ENCODE data around the gene NUS1.
"Not testable (repeated sequence)": the region's sequence is repeated elsewhere in the genome, so short reads cannot be mapped to it uniquely, and the experiment has no call there.

Gene NUS1

GRCh38 chr6:117674991-117675657 lies at the start of gene NUS1:
TSS of gene NUS1 (plus strand) at chr6:117675469. CDS start at chr6:117675671, 202 bp downstream.
- H3K4me3 ChIP-seq (ENCODE audit: low read depth, low read length) = peak within 1 kb of the TSS; percentile 74
- peaks cover 12% of the 10 kb centered on the region for H3K36me3 ChIP-seq (ENCODE audit: control insufficient read depth, insufficient read depth, low read length)
- peak within 1 kb of the TSS; percentile 93 for H3K9ac ChIP-seq (ENCODE audit: low read length)
- no peaks in the 10 kb centered on the region for H3K27me3 ChIP-seq (ENCODE audit: control insufficient read depth, insufficient read depth, low read length)
- peak within 1 kb of the TSS; percentile 40; the same call in 1 of the 2 replicates for H3K27ac ChIP-seq (ENCODE audit: low read depth, low read length)
- H3K9me3 ChIP-seq (ENCODE audit: control insufficient read depth, insufficient read depth, low read depth, low read length) = peaks cover 4% of the 10 kb centered on the region
- H3K4me1 ChIP-seq (ENCODE audit: control insufficient read depth, insufficient read depth, low read length) = peaks cover 13% of the 10 kb centered on the region; the same call in 1 of the 2 replicates

DNA sequence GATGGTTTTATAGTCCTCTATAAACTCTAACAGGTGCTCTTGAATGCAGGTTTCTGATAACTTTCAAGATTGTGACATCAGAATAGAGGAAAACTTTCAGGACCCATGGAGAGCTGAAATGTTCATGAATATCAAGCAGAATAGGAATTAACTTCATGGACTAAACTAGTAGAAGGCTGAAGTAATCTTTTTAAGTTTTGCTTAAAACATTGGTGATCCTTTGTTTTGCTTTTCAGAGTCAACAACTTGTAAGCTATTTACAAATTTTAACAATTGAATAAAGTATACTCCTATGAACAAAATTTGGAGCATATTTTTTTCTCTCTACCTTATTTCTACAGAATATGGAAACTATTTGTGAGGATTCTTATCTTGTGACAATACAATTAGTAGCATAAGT lies 47.7 kb upstream of the NUS1 start:
- peaks cover 57% of the 10 kb centered on the region for H3K9me3 ChIP-seq (ENCODE audit: control insufficient read depth, insufficient read depth, low read depth, low read length)
- no peaks in the 10 kb centered on the region for H3K4me1 ChIP-seq (ENCODE audit: control insufficient read depth, insufficient read depth, low read length)
- H3K4me3 ChIP-seq (ENCODE audit: low read depth, low read length) = no peak overlapping the region
- H3K9ac ChIP-seq (ENCODE audit: low read length) = no peak overlapping the region
- H3K27me3 ChIP-seq (ENCODE audit: control insufficient read depth, insufficient read depth, low read length) = no peaks in the 10 kb centered on the region
- no peak overlapping the region for H3K27ac ChIP-seq (ENCODE audit: low read depth, low read length)
- no peaks in the 10 kb centered on the region for H3K36me3 ChIP-seq (ENCODE audit: control insufficient read depth, insufficient read depth, low read length)

GRCh38 chr6:117629119-117629660 lies 46.1 kb upstream of the NUS1 start:
- H3K9ac ChIP-seq (ENCODE audit: low read length) = no peak overlapping the region
- H3K36me3 ChIP-seq (ENCODE audit: control insufficient read depth, insufficient read depth, low read length) = no peaks in the 10 kb centered on the region
- H3K27me3 ChIP-seq (ENCODE audit: control insufficient read depth, insufficient read depth, low read length) = no peaks in the 10 kb centered on the region
- H3K9me3 ChIP-seq (ENCODE audit: control insufficient read depth, insufficient read depth, low read depth, low read length) = peaks cover 42% of the 10 kb centered on the region
- H3K4me3 ChIP-seq (ENCODE audit: low read depth, low read length) = no peak overlapping the region
- no peaks in the 10 kb centered on the region for H3K4me1 ChIP-seq (ENCODE audit: control insufficient read depth, insufficient read depth, low read length)
- H3K27ac ChIP-seq (ENCODE audit: low read depth, low read length) = no peak overlapping the region

- Histone ChIP-seq H3K9me3 (ENCODE audit: control insufficient read depth, insufficient read depth, low read depth, low read length) (peaks cover 8% of the 10 kb centered on the region; the same call in 1 of the 2 replicates), H3K4me3 (ENCODE audit: low read depth, low read length) (no peak overlapping the region), H3K9ac (ENCODE audit: low read length) (no peak overlapping the region), H3K36me3 (ENCODE audit: control insufficient read depth, insufficient read depth, low read length) (no peaks in the 10 kb centered on the region), H3K27ac (ENCODE audit: low read depth, low read length) (no peak overlapping the region), H3K27me3 (ENCODE audit: control insufficient read depth, insufficient read depth, low read length) (no peaks in the 10 kb centered on the region), H3K4me1 (ENCODE audit: control insufficient read depth, insufficient read depth, low read length) (no peaks in the 10 kb centered on the region)
Measured at GRCh38 chr6:117637770-117638169, 37.5 kb upstream of the NUS1 start.

DNA sequence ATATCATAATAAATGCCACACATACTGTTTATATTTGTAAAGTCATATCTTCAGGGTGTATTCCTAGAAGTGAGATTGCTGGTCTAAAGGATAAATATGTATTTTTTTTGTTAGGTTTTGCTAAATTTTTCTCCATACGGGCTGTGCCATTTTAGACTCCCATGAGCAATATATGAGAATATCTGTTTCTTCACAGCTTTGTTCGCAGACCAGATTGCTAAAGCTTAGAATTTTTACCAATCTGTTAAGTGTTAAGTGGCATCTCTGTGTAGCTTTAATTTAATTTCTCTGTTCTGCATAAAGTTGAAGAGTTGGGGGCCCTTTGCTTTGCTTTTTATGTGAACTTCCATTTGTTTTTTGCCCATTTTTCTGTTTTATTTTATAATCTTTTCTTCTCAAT lies 32.3 kb upstream of the NUS1 start:
- Histone ChIP-seq H3K4me1 (ENCODE audit: control insufficient read depth, insufficient read depth, low read length) (no peaks in the 10 kb centered on the region), H3K4me3 (ENCODE audit: low read depth, low read length) (no peak overlapping the region), H3K9me3 (ENCODE audit: control insufficient read depth, insufficient read depth, low read depth, low read length) (peaks cover 5% of the 10 kb centered on the region; the same call in 1 of the 2 replicates), H3K9ac (ENCODE audit: low read length) (no peak overlapping the region), H3K36me3 (ENCODE audit: control insufficient read depth, insufficient read depth, low read length) (peaks cover 4% of the 10 kb centered on the region; the same call in 1 of the 2 replicates), H3K27ac (ENCODE audit: low read depth, low read length) (no peak overlapping the region), H3K27me3 (ENCODE audit: control insufficient read depth, insufficient read depth, low read length) (no peaks in the 10 kb centered on the region)

DNA sequence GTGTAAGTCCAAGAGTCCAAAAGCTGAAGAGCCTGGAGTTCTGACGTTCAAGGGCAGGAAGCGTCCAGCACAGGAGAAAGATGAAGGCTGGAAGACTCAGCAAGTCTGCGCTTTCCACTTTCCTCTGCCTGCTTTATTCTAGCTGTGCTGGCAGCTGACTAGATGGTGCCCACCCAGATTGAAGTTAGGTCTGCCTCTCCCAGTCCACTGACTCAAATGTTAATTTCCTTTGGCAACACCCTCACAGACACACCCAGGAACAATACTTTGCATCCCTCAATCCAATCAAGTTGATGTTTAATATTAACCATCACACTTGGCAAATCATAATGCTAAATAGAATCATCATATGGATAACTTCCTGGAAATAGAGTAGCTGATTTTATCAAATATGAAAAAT lies 23.3 kb upstream of the NUS1 start:
- not testable (repeated sequence) for H3K36me3 ChIP-seq (ENCODE audit: control insufficient read depth, insufficient read depth, low read length)

GRCh38 chr6:117653949-117654348 lies 21.3 kb upstream of the NUS1 start:
- Histone ChIP-seq H3K36me3 (ENCODE audit: control insufficient read depth, insufficient read depth, low read length) (no peaks in the 10 kb centered on the region; the same call in 1 of the 2 replicates), H3K4me3 (ENCODE audit: low read depth, low read length) (no peak overlapping the region), H3K27me3 (ENCODE audit: control insufficient read depth, insufficient read depth, low read length) (no peaks in the 10 kb centered on the region), H3K9ac (ENCODE audit: low read length) (no peak overlapping the region), H3K27ac (ENCODE audit: low read depth, low read length) (no peak overlapping the region), H3K4me1 (ENCODE audit: control insufficient read depth, insufficient read depth, low read length) (no peaks in the 10 kb centered on the region), H3K9me3 (ENCODE audit: control insufficient read depth, insufficient read depth, low read depth, low read length) (no peaks in the 10 kb centered on the region)

More for the DNA sequence above, 23.3 kb upstream of the NUS1 start:
- H3K27me3 ChIP-seq (ENCODE audit: control insufficient read depth, insufficient read depth, low read length); H3K4me3 ChIP-seq (ENCODE audit: low read depth, low read length); H3K4me1 ChIP-seq (ENCODE audit: control insufficient read depth, insufficient read depth, low read length); H3K27ac ChIP-seq (ENCODE audit: low read depth, low read length); H3K9ac ChIP-seq (ENCODE audit: low read length); H3K9me3 ChIP-seq (ENCODE audit: control insufficient read depth, insufficient read depth, low read depth, low read length): not testable (repeated sequence)

DNA sequence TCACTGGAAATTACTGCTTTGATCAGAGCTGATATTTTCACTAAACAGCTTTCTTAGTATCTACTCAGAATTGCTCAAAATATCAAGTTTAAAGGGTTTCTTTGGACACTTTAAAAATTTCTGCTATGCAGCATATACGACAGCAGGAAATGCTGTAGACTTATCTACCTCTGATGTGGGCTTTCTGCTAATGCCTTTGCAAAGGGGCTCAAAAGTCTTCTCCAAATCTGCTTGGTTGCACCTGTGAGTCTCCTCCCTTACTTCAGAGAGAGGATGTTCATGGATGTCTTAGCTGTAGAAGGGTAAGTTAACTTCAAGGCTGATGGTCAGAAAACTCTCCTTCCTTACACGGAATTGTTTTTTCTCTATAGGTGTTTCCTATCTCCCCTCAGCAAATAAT lies 19.9 kb upstream of the NUS1 start:
- no peaks in the 10 kb centered on the region for H3K9me3 ChIP-seq (ENCODE audit: control insufficient read depth, insufficient read depth, low read depth, low read length)
- no peaks in the 10 kb centered on the region for H3K4me1 ChIP-seq (ENCODE audit: control insufficient read depth, insufficient read depth, low read length)
- H3K4me3 ChIP-seq (ENCODE audit: low read depth, low read length) = no peak overlapping the region
- no peaks in the 10 kb centered on the region; the same call in 1 of the 2 replicates for H3K36me3 ChIP-seq (ENCODE audit: control insufficient read depth, insufficient read depth, low read length)
- H3K27ac ChIP-seq (ENCODE audit: low read depth, low read length) = no peak overlapping the region
- no peak overlapping the region for H3K9ac ChIP-seq (ENCODE audit: low read length)
- H3K27me3 ChIP-seq (ENCODE audit: control insufficient read depth, insufficient read depth, low read length) = no peaks in the 10 kb centered on the region

- Histone ChIP-seq H3K4me3 (ENCODE audit: low read depth, low read length) (no peak overlapping the region), H3K36me3 (ENCODE audit: control insufficient read depth, insufficient read depth, low read length) (peaks cover 2% of the 10 kb centered on the region), H3K27me3 (ENCODE audit: control insufficient read depth, insufficient read depth, low read length) (no peaks in the 10 kb centered on the region), H3K4me1 (ENCODE audit: control insufficient read depth, insufficient read depth, low read length) (no peaks in the 10 kb centered on the region), H3K27ac (ENCODE audit: low read depth, low read length) (no peak overlapping the region), H3K9ac (ENCODE audit: low read length) (no peak overlapping the region), H3K9me3 (ENCODE audit: control insufficient read depth, insufficient read depth, low read depth, low read length) (peaks cover 19% of the 10 kb centered on the region)
Measured at GRCh38 chr6:117666881-117667280, 8.4 kb upstream of the NUS1 start.

- no peaks in the 10 kb centered on the region for H3K4me1 ChIP-seq (ENCODE audit: control insufficient read depth, insufficient read depth, low read length)
- H3K27ac ChIP-seq (ENCODE audit: low read depth, low read length) = no peak overlapping the region
- peaks cover 19% of the 10 kb centered on the region for H3K9me3 ChIP-seq (ENCODE audit: control insufficient read depth, insufficient read depth, low read depth, low read length)
- peaks cover 4% of the 10 kb centered on the region for H3K36me3 ChIP-seq (ENCODE audit: control insufficient read depth, insufficient read depth, low read length)
- H3K4me3 ChIP-seq (ENCODE audit: low read depth, low read length) = no peak overlapping the region
- no peaks in the 10 kb centered on the region for H3K27me3 ChIP-seq (ENCODE audit: control insufficient read depth, insufficient read depth, low read length)
- no peak overlapping the region for H3K9ac ChIP-seq (ENCODE audit: low read length)
Measured at GRCh38 chr6:117668736-117669135, 6.5 kb upstream of the NUS1 start.

DNA sequence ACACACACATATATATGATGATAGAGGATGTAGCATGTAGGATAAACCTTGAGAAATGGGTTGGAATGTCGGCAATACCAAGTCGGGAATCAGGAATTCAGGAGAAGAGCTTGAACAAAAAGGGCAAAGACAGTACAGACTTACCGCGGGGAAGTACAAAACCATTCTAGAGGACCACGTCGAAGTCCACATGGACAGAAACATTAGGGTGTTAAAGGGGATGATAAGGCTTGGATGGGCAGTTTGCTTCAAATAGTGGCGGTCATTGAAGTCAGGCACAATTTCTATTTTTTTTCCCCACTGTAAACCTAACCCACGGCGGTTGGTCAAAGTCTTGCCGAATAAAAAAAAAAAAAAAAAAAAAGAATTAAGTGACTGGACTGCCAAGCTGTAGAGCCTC lies 766 bp upstream of the NUS1 start:
- peaks cover 9% of the 10 kb centered on the region; the same call in 1 of the 2 replicates for H3K36me3 ChIP-seq (ENCODE audit: control insufficient read depth, insufficient read depth, low read length)
- H3K4me1 ChIP-seq (ENCODE audit: control insufficient read depth, insufficient read depth, low read length) = peaks cover 13% of the 10 kb centered on the region; the same call in 1 of the 2 replicates
- no peaks in the 10 kb centered on the region for H3K27me3 ChIP-seq (ENCODE audit: control insufficient read depth, insufficient read depth, low read length)
- peak overlapping the region; percentile 69 for H3K9ac ChIP-seq (ENCODE audit: low read length)
- peak overlapping the region; percentile 3; the same call in 1 of the 2 replicates for H3K27ac ChIP-seq (ENCODE audit: low read depth, low read length)
- peaks cover 10% of the 10 kb centered on the region for H3K9me3 ChIP-seq (ENCODE audit: control insufficient read depth, insufficient read depth, low read depth, low read length)
- H3K4me3 ChIP-seq (ENCODE audit: low read depth, low read length) = peak overlapping the region; percentile 74
